HepG2 (cell line): ENCODE results near the gene TLCD5. TPM values are rescaled to one million over a fixed set of nuclear protein-coding genes. Genes with fewer than 3 reads are reported as not detected.

ENCODE experiments used
- ARNT2 ChIP-seq: sonication (generic); formaldehyde crosslinking; IDR thresholded peaks from 2 replicates; pipeline ENCODE4 v1.8.0; 2022; ENCODE audit warnings: mild to moderate bottlenecking, low read depth, missing genetic modification reagents, moderate library complexity
- ATF5 ChIP-seq: sonication (generic); formaldehyde crosslinking; IDR thresholded peaks from 2 replicates; pipeline ENCODE4 v1.4.0; 2020; ENCODE audit warnings: mild to moderate bottlenecking, low read depth, missing genetic modification reagents
- BCLAF1 ChIP-seq: fragments of 450-650 bp; IDR thresholded peaks from 2 replicates; pipeline ENCODE4 v1.6.1; 2017; ENCODE audit warnings: mild to moderate bottlenecking
- FOXO1 ChIP-seq: sonication (generic); formaldehyde crosslinking; IDR thresholded peaks from 2 replicates; pipeline ENCODE4 v1.4.0; 2020; ENCODE audit warnings: missing genetic modification reagents
- GATA4 ChIP-seq: sonication (generic); IDR thresholded peaks from 2 replicates; pipeline ENCODE4 v1.6.1; 2016; ENCODE audit warnings: antibody characterized with exemption, low read depth, borderline replicate concordance
- GATAD2A ChIP-seq: IDR thresholded peaks from 2 replicates; pipeline ENCODE4 v1.6.1; 2016
- HIVEP1 ChIP-seq: sonication (generic); formaldehyde crosslinking; IDR thresholded peaks from 2 replicates; pipeline ENCODE4 v1.4.0; 2020; ENCODE audit warnings: mild to moderate bottlenecking, missing genetic modification reagents
- HOMEZ ChIP-seq: IDR thresholded peaks from 2 replicates; pipeline ENCODE4 v1.6.1; 2016; ENCODE audit warnings: low read depth
- KLF12 ChIP-seq: sonication (generic); formaldehyde crosslinking; IDR thresholded peaks from 2 replicates; pipeline ENCODE4 v1.4.0; 2020; ENCODE audit warnings: missing genetic modification reagents, borderline replicate concordance
- NCOA2 ChIP-seq: sonication (generic); formaldehyde crosslinking; IDR thresholded peaks from 2 replicates; pipeline ENCODE4 v1.8.0; 2022; ENCODE audit warnings: inconsistent platforms
- NR1H2 ChIP-seq: sonication (generic); formaldehyde crosslinking; IDR thresholded peaks from 2 replicates; pipeline ENCODE4 v1.8.1; 2022; ENCODE audit warnings: low read depth, missing genetic modification reagents, borderline replicate concordance
- RXRB ChIP-seq: IDR thresholded peaks from 2 replicates; pipeline ENCODE4 v1.6.1; 2016; ENCODE audit warnings: borderline replicate concordance, missing genetic modification reagents, missing compliant biosample characterization
- SALL1 ChIP-seq: sonication (generic); formaldehyde crosslinking; IDR thresholded peaks from 2 replicates; pipeline ENCODE4 v1.8.0; 2022; ENCODE audit warnings: mild to moderate bottlenecking, missing genetic modification reagents
- SOX13 ChIP-seq, 3 experiments: fragments of 450-650 bp in 1 of 3; sonication (generic) in 1 of 3; formaldehyde crosslinking in 1 of 3; IDR thresholded peaks in 2 of 3; conservative IDR thresholded peaks in 1 of 3; 2 replicates each; pipeline versions ENCODE4 v1.5.0 to v1.6.1; 2016 to 2020; ENCODE audit warnings: antibody characterized with exemption in 1 of 3, mild to moderate bottlenecking in 1 of 3, missing compliant biosample characterization in 1 of 3, missing genetic modification reagents in 1 of 3, moderate library complexity in 1 of 3
- TCF7L2 ChIP-seq: IDR thresholded peaks from 2 replicates; pipeline ENCODE4 v1.6.1; 2011; ENCODE audit warnings: mild to moderate bottlenecking, low read depth, low read length, moderate library complexity
- YY1 ChIP-seq: IDR thresholded peaks from 2 replicates; pipeline ENCODE4 v1.6.1; 2011; ENCODE audit warnings: low read length, low read depth, moderate library complexity, mild to moderate bottlenecking; ENCODE audit not compliant: insufficient read depth, insufficient replicate concordance
- ZBTB3 ChIP-seq: sonication (generic); formaldehyde crosslinking; IDR thresholded peaks from 2 replicates; pipeline ENCODE4 v1.4.0; 2020; ENCODE audit warnings: low read depth, mild to moderate bottlenecking, moderate library complexity, missing genetic modification reagents, borderline replicate concordance
- ZBTB33 ChIP-seq: sonication (generic); formaldehyde crosslinking; IDR thresholded peaks from 2 replicates; pipeline ENCODE4 v1.4.0; 2020; ENCODE audit warnings: missing genetic modification reagents
- ZNF205 ChIP-seq: IDR thresholded peaks from 2 replicates; pipeline ENCODE4 v1.6.1; 2018; ENCODE audit warnings: missing biosample characterization, missing genetic modification reagents
- ZNF276 ChIP-seq: sonication (generic); formaldehyde crosslinking; IDR thresholded peaks from 2 replicates; pipeline ENCODE4 v1.4.0; 2020; ENCODE audit warnings: mild to moderate bottlenecking, low read depth, missing genetic modification reagents
- polyA plus RNA-seq, 8 experiments: library from polyadenylated mRNA; depleted of rRNA in 3 of 8; stranded (reverse) in 7 of 8; unstranded in 1 of 8; fragments of >200 nt; fragmentation: Illumina TruSeq in 4 of 8; extraction: Trizol in 4 of 8; gene quantifications; 2 replicates each; pipeline versions ENCODE4 v1.2.1 to v1.2.3, GENCODE V29; 2011 to 2016; ENCODE audit warnings: low read depth in 4 of 8, missing spikeins in 1 of 8, mixed read lengths in 1 of 8; ENCODE audit not compliant: insufficient read depth in 1 of 8
- total RNA-seq, 5 experiments: library from RNA; depleted of rRNA; stranded (reverse); fragments of >200 nt; fragmentation: Illumina TruSeq; extraction: Trizol; gene quantifications; 2 replicates each; pipeline ENCODE4 v1.2.3, GENCODE V29; 2016; ENCODE audit warnings: low read depth in 1 of 5

Gene TLCD5
- total and polyA plus RNA-seq, 2 of the 13 experiments (the other 11 are each of a cell fraction or from before 2014, with no cell fraction given) = 6.1 to 7.6 TPM

DNA sequence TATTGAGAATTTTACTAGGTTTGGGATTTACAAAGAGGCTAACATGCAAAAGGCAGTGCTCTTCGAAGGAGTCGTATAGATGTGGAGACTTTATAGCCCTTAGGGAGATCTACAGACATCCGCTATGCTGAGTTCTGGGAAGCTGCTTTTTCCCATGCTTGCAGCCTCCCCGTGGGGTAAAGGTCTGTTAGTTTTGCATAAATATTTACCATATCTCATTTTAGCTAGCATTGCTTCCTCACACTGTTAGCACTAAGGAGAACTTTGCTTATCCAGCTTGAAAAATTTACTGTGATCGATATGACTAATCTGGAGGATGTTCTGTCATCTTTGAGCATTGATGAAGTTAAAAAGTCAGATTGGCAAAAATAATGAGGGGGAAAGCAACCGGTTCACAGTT lies 29.7 kb downstream of the TLCD5 start (continued):
- TF ChIP-seq BCLAF1 (no peak), ZBTB33 (CRISPR knock-in tag) (peak; percentile 66), RXRB (CRISPR knock-in tag) (peak; percentile 21; the same call in 1 of the 2 replicates), ARNT2 (CRISPR knock-in tag) (no peak), HIVEP1 (CRISPR knock-in tag) (no peak), SALL1 (peak; percentile 55; the same call in 1 of the 2 replicates), FOXO1 (CRISPR knock-in tag) (peak; percentile 35; the same call in 1 of the 2 replicates), SOX13 (IDR thresholded peaks at IDR 0.05) (no peak), SOX13 (CRISPR knock-in tag; conservative IDR thresholded peaks at IDR 0.05 in 1 of 2, IDR thresholded peaks at IDR 0.05 in 1 of 2) (peak in 1 of 2 experiments; percentile 25; a peak in 1 of 4 replicates), NR1H2 (no peak), ZNF276 (CRISPR knock-in tag) (no peak), ZNF205 (CRISPR knock-in tag) (0 out of 2 replicates have a peak, but pooled peaks have one; percentile 44), NCOA2 (CRISPR knock-in tag) (0 out of 2 replicates have a peak, but pooled peaks have one; percentile 24), TCF7L2 (no peak), KLF12 (no peak), ZBTB3 (no peak), YY1 (no peak), ATF5 (CRISPR knock-in tag) (no peak), GATAD2A (CRISPR knock-in tag) (peak; percentile 39), GATA4 (no peak), HOMEZ (CRISPR knock-in tag) (peak; percentile 67; the same call in 1 of the 2 replicates)
